ENCODE results near the gene FUT2. TPM values are rescaled to one million over a fixed set of nuclear protein-coding genes. Genes with fewer than 3 reads are reported as not detected.

Gene FUT2
- 1.2 TPM for total RNA-seq
- long read RNA-seq, partial matches to known transcripts, result 0 of 3 reads
- long read RNA-seq, other reads (novel, unspliced or antisense), result 3 of 3 reads

DNA sequence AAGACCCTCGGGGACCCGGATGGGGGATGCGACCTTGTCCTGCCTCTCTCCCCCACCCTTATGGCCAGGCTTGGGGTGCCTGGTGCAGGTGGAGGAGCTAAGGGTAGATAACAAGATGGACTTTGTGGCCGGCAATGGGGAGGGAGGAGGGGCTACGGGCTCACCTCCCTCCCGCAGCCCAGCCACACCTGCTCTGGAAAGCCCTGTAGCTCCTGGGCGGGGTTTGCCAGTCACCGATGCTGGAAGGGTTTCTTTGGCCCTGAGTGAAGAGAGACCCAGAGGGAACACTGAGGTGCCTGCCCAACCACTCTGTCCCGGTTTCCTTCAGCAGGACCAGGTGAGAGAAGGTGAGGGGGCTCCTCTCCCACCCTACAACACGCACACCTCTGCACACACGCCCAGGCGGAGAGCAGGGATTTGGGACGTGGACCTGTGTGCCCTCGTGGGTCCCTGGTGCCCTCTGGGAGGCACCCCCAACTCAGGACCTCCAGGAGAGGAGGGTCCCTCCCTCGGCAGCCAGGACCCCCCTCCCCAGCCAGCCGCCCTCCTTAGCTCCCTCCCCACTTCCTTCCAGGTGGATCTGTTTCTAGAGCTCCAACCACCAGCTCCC lies at the start of gene FUT2:
TSS of gene FUT2 (plus strand) at position 229 of the 610 bp plus-strand sequence. CDS start 6,986 bp downstream, outside the sequence.
- peak; percentile 72 for ATAC-seq
- no peaks in the 10 kb centered on the region for H3K36me3 ChIP-seq
- no peak for DNase-seq
- H3K27me3 ChIP-seq (ENCODE audit: low read depth), result peaks cover 11% of the 10 kb centered on the region
- H3K4me1 ChIP-seq, result peaks cover 9% of the 10 kb centered on the region
- no peaks in the 10 kb centered on the region for H3K9me3 ChIP-seq
- H3K4me3 ChIP-seq, result peak within 1 kb of the TSS; percentile 41
- intact Hi-C loops (cut with DNase I), result no loop called here
- TF ChIP-seq, protein P1, sequence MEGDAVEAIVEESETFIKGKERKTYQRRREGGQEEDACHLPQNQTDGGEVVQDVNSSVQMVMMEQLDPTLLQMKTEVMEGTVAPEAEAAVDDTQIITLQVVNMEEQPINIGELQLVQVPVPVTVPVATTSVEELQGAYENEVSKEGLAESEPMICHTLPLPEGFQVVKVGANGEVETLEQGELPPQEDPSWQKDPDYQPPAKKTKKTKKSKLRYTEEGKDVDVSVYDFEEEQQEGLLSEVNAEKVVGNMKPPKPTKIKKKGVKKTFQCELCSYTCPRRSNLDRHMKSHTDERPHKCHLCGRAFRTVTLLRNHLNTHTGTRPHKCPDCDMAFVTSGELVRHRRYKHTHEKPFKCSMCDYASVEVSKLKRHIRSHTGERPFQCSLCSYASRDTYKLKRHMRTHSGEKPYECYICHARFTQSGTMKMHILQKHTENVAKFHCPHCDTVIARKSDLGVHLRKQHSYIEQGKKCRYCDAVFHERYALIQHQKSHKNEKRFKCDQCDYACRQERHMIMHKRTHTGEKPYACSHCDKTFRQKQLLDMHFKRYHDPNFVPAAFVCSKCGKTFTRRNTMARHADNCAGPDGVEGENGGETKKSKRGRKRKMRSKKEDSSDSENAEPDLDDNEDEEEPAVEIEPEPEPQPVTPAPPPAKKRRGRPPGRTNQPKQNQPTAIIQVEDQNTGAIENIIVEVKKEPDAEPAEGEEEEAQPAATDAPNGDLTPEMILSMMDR (IDR thresholded peaks at IDR 0.05), result no peak
- peak within 1 kb of the TSS; percentile 46 for H3K27ac ChIP-seq

DNA sequence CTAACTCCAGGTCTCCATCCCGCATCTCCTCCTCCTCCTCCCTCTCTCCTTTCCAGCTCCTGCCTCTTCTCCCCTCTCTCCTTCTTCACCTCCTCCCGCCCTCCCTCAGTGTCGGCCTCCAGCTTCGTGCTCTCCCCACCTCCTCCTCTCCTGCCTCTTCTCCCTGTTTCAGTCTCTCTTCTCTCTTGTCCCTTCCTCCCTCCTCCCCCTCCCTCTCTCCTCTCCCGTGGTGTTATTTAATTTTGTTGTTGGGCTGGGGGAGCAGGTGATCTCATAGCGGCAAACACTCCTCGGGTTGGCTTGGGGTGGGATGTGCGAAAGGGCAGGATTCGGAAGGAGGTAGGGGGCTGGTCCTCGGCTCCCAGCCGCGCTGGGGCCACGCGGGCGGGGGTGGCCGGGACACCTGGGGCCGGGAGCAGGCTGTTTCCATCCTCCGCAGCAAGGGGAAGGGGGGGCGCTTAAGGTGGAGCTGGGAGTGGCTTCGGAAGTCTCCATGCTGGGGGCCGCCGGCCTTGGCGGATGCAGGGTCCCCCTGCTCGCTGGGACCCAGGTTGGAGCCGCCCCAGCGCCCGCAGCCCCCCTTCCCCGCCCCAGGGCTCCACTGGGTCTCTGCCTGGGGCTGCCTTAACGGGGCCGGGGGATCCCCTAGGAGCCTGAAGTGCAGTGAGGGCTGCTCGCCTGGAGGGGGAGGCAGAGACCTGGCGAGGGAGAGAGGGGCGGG lies 49.6 kb upstream of the FUT2 start, which contains the start of gene CA11:
TSS of gene CA11 (minus strand) at position 187 of the 721 bp plus-strand sequence. CDS start 555 bp downstream, outside the sequence.
- Histone ChIP-seq H3K4me3 (peak within 1 kb of the TSS; percentile 63), H3K27me3 (ENCODE audit: low read depth) (no peaks in the 10 kb centered on the region), H3K36me3 (no peaks in the 10 kb centered on the region), H3K4me1 (peaks cover 19% of the 10 kb centered on the region), H3K27ac (peak within 1 kb of the TSS; percentile 83), H3K9me3 (no peaks in the 10 kb centered on the region)
- DNase-seq (peak; percentile 90), ATAC-seq (peak; percentile 94 to 95)
- intact Hi-C loops (cut with DNase I), result no loop called here
- TF ChIP-seq, protein P1 (IDR thresholded peaks at IDR 0.05), result peak; percentile 85

DNA sequence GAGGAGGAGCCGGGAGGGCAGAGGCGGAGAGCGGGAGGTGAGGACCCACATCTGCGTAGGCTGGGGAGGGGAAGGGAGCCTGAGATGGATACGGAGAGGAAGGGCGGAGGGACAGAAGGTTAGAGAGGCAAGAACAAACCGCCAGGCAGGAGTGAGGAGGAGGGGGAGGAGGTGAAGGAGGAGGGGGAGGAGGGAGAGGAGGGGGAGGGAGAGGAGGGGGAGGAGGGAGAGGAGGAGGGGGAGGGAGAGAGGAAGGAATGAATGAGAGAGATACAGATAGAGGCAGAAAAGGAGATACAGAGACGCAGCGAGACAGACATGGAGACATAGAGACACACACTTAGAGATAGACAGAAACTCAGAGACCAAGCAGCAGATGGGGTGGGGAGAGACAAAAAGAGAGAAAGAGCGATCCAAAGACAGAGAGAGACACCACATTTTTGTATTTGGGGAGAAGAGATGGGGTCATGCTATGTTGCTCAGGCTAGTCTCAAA lies 49.0 kb upstream of the FUT2 start:
- Histone ChIP-seq H3K36me3 (no peaks in the 10 kb centered on the region), H3K9me3 (no peaks in the 10 kb centered on the region), H3K4me1 (peaks cover 19% of the 10 kb centered on the region), H3K4me3 (peak overlapping the region; percentile 63), H3K27ac (peak overlapping the region; percentile 83), H3K27me3 (ENCODE audit: low read depth) (no peaks in the 10 kb centered on the region)
- TF ChIP-seq, protein P1 (IDR thresholded peaks at IDR 0.05), result no peak
- no peak for DNase-seq
- ATAC-seq, result no peak
- intact Hi-C loops (cut with DNase I), result no loop called here

DNA sequence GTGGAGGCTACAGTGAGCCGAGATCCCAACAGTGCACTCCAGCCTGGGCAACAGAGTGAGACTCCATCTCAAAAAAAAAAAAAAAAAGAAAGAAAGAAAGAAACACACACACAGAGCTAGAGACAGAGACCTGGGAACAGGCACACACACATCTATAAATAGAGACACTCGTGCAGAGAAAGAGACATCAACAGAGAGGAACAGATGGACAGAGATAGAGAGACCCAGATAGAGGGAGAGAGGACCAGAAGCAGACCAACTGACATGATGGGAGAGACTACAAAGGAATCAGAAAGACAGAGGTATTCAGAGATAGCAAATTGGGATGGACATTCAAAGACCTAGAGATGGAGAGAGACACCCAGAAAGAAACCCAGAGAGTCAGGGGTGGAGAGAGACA lies 47.6 kb upstream of the FUT2 start:
- no peak for ATAC-seq
- intact Hi-C loops (cut with DNase I), result no loop called here
- TF ChIP-seq, protein P1 (IDR thresholded peaks at IDR 0.05), result no peak

DNA sequence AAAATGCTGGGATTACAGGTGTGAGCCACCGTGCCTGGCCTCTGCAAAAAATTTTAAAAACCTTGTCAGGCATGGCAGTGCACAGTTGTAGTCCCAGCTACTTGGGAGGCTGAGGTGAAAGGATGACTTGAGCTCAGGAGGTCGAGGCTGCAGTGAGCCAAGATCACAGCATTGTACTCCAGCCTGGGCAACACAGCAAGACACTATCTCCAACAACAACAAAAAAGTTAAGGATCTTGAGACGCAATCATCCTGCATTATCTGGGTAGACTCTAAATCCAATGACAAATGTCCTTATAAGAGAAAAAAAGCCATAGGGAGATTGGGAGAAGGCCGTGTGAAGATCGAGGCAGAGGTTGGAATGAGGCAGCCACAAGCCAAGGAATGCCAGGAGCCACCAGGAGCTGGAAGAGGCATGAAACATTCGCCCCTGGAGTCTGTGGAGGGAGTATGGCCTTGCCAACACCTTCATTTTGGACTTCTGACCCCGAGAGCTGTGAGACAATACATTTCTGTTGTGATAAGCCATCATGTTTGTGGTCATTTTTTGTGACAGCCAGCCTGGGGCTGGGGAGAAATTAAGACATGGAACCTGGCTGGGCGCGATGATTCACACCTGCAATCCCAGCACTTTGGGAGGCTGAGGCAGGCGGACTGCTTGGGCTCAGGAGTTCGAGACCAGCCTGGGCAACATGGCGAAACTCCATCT lies 44.6 kb upstream of the FUT2 start:
- DNase-seq, result no peak
- no peak overlapping the region for H3K4me3 ChIP-seq
- TF ChIP-seq, protein P1 (IDR thresholded peaks at IDR 0.05), result no peak
- no peaks in the 10 kb centered on the region for H3K9me3 ChIP-seq
- H3K27ac ChIP-seq, result no peak overlapping the region
- intact Hi-C loops (cut with DNase I), result no loop called here
- H3K4me1 ChIP-seq, result peaks cover 4% of the 10 kb centered on the region
- ATAC-seq, result no peak
- no peaks in the 10 kb centered on the region for H3K36me3 ChIP-seq
- H3K27me3 ChIP-seq (ENCODE audit: low read depth), result no peaks in the 10 kb centered on the region

More for the DNA sequence above, 47.6 kb upstream of the FUT2 start:
- peaks cover 19% of the 10 kb centered on the region for H3K4me1 ChIP-seq
- H3K27me3 ChIP-seq (ENCODE audit: low read depth), result no peaks in the 10 kb centered on the region
- no peaks in the 10 kb centered on the region for H3K9me3 ChIP-seq
- no peak for DNase-seq
- H3K4me3 ChIP-seq, result no peak overlapping the region
- no peak overlapping the region for H3K27ac ChIP-seq
- no peaks in the 10 kb centered on the region for H3K36me3 ChIP-seq

All from lower lobe of right lung (tissue), 2 donors.